ENCODE data around the gene FGD2. TPM values are rescaled to one million over a fixed set of nuclear protein-coding genes. Genes with fewer than 3 reads are reported as not detected.
A peak's percentile ranks its signal among the peaks of the same experiment; 100 is the strongest.

Gene FGD2
- total and polyA plus RNA-seq, 2 donors (not counting 1 experiment from before 2014, with no cell fraction given): 352 to 682 TPM

- intact Hi-C loops (cut with micrococcal nuclease): no loop called here
- TF ChIP-seq EZH2 (IDR thresholded peaks at IDR 0.05; ENCODE audit: borderline replicate concordance, insufficient read depth, low read depth, low read length, poor library complexity, severe bottlenecking): no peak
- TF ChIP-seq, protein P1, sequence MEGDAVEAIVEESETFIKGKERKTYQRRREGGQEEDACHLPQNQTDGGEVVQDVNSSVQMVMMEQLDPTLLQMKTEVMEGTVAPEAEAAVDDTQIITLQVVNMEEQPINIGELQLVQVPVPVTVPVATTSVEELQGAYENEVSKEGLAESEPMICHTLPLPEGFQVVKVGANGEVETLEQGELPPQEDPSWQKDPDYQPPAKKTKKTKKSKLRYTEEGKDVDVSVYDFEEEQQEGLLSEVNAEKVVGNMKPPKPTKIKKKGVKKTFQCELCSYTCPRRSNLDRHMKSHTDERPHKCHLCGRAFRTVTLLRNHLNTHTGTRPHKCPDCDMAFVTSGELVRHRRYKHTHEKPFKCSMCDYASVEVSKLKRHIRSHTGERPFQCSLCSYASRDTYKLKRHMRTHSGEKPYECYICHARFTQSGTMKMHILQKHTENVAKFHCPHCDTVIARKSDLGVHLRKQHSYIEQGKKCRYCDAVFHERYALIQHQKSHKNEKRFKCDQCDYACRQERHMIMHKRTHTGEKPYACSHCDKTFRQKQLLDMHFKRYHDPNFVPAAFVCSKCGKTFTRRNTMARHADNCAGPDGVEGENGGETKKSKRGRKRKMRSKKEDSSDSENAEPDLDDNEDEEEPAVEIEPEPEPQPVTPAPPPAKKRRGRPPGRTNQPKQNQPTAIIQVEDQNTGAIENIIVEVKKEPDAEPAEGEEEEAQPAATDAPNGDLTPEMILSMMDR (IDR thresholded peaks at IDR 0.05): no peak
- DNase-seq (no peak), ATAC-seq (ENCODE audit: low read depth) (no peak)
- Histone ChIP-seq H3K4me1 (ENCODE audit: control insufficient read depth in 2 of 2, insufficient read depth in 2 of 2, low read length in 2 of 2) (no peaks in the 10 kb centered on the region), H2AFZ (ENCODE audit: insufficient read depth, low read depth, low read length, poor library complexity, severe bottlenecking) (no peak overlapping the region), H3K27ac (ENCODE audit: low read length in 2 of 2) (no peak overlapping the region), H3K4me2 (replicated peaks; ENCODE audit: low read depth, low read length, poor library complexity, severe bottlenecking) (no peak overlapping the region), H3K36me3 (replicated peaks in 1 of 2; ENCODE audit: control extremely low read depth in 1 of 2, control insufficient read depth in 1 of 2, extremely low read depth in 1 of 2, insufficient read depth in 2 of 2, low read length in 1 of 2) (peaks cover 2 to 92% of the 10 kb centered on the region in 2 experiments), H4K20me1 (ENCODE audit: control insufficient read depth, insufficient read depth, low read length, poor library complexity, severe bottlenecking) (peaks cover 80% of the 10 kb centered on the region), H3K79me2 (ENCODE audit: control insufficient read depth, insufficient read depth, low read length) (peaks cover 44% of the 10 kb centered on the region), H3K4me3 (ENCODE audit: control extremely low read depth in 1 of 5, extremely low read depth in 1 of 5, insufficient read depth in 1 of 5, low read depth in 2 of 5, low read length in 4 of 5) (no peak overlapping the region), H3K9me3 (ENCODE audit: control extremely low read depth in 1 of 3, control insufficient read depth in 2 of 3, insufficient read depth in 1 of 3, low read length in 2 of 3) (no peaks in the 10 kb centered on the region), H3K27me3 (replicated peaks in 1 of 4; ENCODE audit: control extremely low read depth in 1 of 4, control insufficient read depth in 3 of 4, insufficient read depth in 4 of 4, low read length in 3 of 4) (no peaks in the 10 kb centered on the region), H3K9ac (ENCODE audit: low read length) (no peak overlapping the region)
- no peaks in the 10 kb centered on the region for H3K9me3 Mint-ChIP-seq (ENCODE audit: insufficient read depth)
- no peak overlapping the region for H3K4me3 Mint-ChIP-seq
- peak overlapping the region; percentile 43 for H3K27ac Mint-ChIP-seq
- H3K27me3 Mint-ChIP-seq: no peaks in the 10 kb centered on the region
- H3K4me1 Mint-ChIP-seq: peaks cover 12% of the 10 kb centered on the region
- ChIA-PET POLR2A (interaction anchor here (0.5 to 0.7 kb wide), 2 partner anchors 260 to 812 kb away, joined by 3 to 9 read pairs; no protein-coding TSS in a partner anchor), CTCF (interaction anchor here (0.6 to 22.0 kb wide), 5 partner anchors 26 to 217 kb away, joined by 3 to 587 read pairs (median 430); partner anchors contain the start of gene PIM1)
- 87% methylated on average over 9 of the region's 15 CpGs for WGBS (ENCODE audit: insufficient coverage)
These were observed 19.3 kb downstream of the FGD2 start for GRCh38 chr6:37024656-37025337.
